Memory B cell (primary cell): ENCODE data around the gene COL25A1.

Experiments
- ATAC-seq: fragments of 150-1000 bp; cut with Tn5 transposase; 2 replicates; pipeline ENCODE4 v1.10.0; 2021; ENCODE audit warnings: low read depth, mild to moderate bottlenecking, moderate library complexity
- DNase-seq, 2 donors: peaks; one replicate each; pipeline ENCODE4 v3.0.0; 2022; ENCODE audit warnings: low spot score in 2 of 2
- H3K27ac Mint-ChIP-seq: one replicate; pipeline ENCODE4 v1.8.0; 2022; ENCODE audit warnings: mild to moderate bottlenecking, moderate library complexity, mixed read lengths
- H3K27me3 Mint-ChIP-seq: one replicate; pipeline ENCODE4 v1.8.0; 2022; ENCODE audit warnings: mixed read lengths
- H3K36me3 Mint-ChIP-seq: one replicate; pipeline ENCODE4 v1.8.0; 2022; ENCODE audit warnings: mild to moderate bottlenecking, mixed read lengths
- H3K4me1 Mint-ChIP-seq: one replicate; pipeline ENCODE4 v1.8.0; 2022; ENCODE audit warnings: mixed read lengths
- H3K4me3 Mint-ChIP-seq: one replicate; pipeline ENCODE4 v1.8.0; 2022; ENCODE audit warnings: mild to moderate bottlenecking, moderate library complexity, mixed read lengths
- H3K9me3 Mint-ChIP-seq: one replicate; pipeline ENCODE4 v1.8.0; 2022; ENCODE audit warnings: mixed read lengths

The COL25A1 gene

DNA sequence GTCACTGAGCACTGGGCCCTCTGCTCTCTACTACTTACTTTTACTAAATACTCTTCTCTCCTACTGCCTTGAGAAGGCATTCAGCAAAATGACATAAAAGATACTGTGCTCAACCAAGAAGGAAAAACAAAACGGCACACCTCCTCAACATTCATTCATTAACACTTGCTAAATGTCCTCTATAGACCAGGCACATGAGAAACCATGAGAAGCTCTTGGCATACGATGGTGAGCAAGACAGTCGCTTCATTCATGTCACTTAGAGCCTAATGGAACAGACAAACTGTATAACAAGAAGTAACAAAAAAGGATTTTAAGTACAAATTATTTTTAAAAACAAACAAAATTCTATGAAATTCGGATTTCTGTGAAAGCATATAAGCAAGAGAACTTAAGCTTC, 38.7 kb downstream of the COL25A1 start:
- ATAC-seq = no peak

DNA sequence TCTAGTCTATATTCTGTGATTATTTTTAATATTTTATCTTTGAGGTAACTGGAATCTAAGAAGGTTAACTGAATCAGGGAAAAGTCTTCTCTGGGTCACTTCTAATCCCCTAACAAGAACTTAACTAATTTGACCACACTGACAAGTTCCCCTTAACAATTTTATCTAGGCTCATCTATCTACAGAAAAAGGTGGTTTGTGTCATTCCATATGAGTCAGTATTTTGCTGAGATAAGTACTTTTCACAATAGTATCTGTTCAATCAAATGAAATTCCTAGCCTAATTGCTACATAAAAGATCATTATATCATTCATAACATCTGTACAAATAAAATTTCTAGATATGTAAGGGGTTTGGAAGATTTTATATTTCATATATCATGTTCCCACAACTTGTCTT, 45.6 kb downstream of the COL25A1 start:
- no peaks in the 10 kb centered on the region for H3K9me3 Mint-ChIP-seq
- no peaks in the 10 kb centered on the region for H3K27me3 Mint-ChIP-seq
- no peak overlapping the region for H3K4me3 Mint-ChIP-seq
- DNase-seq (no peak), ATAC-seq (no peak)
- H3K36me3 Mint-ChIP-seq = no peaks in the 10 kb centered on the region
- H3K27ac Mint-ChIP-seq = no peak overlapping the region
- no peaks in the 10 kb centered on the region for H3K4me1 Mint-ChIP-seq

More for the DNA sequence above, 38.7 kb downstream of the COL25A1 start:
- no peaks in the 10 kb centered on the region for H3K27me3 Mint-ChIP-seq
- H3K4me1 Mint-ChIP-seq = no peaks in the 10 kb centered on the region
- H3K36me3 Mint-ChIP-seq = no peaks in the 10 kb centered on the region
- no peak overlapping the region for H3K27ac Mint-ChIP-seq
- no peak overlapping the region for H3K4me3 Mint-ChIP-seq
- no peak for DNase-seq
- H3K9me3 Mint-ChIP-seq = no peaks in the 10 kb centered on the region

DNA sequence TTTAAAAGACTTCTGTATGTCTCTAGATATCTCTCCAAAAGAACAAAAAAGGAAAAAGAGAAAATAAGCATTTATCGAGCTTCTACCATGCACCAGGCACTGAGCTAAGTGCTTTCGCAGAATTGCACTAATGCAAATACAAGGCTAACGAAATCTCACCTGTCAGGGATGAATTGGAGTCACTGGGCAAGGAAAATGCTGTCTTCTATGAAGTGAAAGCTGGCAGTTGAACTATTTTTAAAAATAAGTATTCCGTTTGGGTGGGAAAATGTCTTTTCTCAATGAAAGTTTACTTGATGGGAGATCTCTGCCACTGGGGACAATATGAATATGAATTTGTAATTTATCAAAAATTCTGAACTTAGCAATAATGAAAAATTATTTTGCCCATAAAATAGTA, 47.6 kb downstream of the COL25A1 start:
- no peaks in the 10 kb centered on the region for H3K4me1 Mint-ChIP-seq
- H3K9me3 Mint-ChIP-seq = no peaks in the 10 kb centered on the region
- H3K36me3 Mint-ChIP-seq = no peaks in the 10 kb centered on the region
- H3K4me3 Mint-ChIP-seq = no peak overlapping the region
- H3K27ac Mint-ChIP-seq = no peak overlapping the region
- DNase-seq (no peak), ATAC-seq (no peak)
- no peaks in the 10 kb centered on the region for H3K27me3 Mint-ChIP-seq

DNA sequence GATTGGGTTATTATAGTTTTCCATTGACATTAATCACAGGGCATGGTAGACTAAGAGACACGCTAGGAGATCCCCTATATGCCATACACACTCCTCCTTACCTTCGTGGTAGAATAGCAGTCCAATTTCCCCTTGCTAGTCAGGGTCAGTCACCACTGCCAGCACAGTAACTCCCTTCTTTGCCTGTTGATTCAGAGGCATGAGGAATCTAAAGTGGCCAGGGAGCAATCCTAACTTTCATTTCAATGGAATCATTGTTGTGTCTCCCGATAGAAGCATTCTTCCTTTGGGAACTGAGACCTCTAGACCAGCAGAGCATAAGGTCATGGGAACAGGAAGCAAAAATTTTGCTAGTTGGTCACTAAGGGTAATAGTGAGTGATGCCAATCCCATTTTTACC, 51.1 kb downstream of the COL25A1 start:
- ATAC-seq (no peak), DNase-seq (no peak)
- H3K27ac Mint-ChIP-seq = no peak overlapping the region
- no peaks in the 10 kb centered on the region for H3K36me3 Mint-ChIP-seq
- H3K9me3 Mint-ChIP-seq = peaks cover 2% of the 10 kb centered on the region
- no peak overlapping the region for H3K4me3 Mint-ChIP-seq
- no peaks in the 10 kb centered on the region for H3K4me1 Mint-ChIP-seq
- no peaks in the 10 kb centered on the region for H3K27me3 Mint-ChIP-seq

DNA sequence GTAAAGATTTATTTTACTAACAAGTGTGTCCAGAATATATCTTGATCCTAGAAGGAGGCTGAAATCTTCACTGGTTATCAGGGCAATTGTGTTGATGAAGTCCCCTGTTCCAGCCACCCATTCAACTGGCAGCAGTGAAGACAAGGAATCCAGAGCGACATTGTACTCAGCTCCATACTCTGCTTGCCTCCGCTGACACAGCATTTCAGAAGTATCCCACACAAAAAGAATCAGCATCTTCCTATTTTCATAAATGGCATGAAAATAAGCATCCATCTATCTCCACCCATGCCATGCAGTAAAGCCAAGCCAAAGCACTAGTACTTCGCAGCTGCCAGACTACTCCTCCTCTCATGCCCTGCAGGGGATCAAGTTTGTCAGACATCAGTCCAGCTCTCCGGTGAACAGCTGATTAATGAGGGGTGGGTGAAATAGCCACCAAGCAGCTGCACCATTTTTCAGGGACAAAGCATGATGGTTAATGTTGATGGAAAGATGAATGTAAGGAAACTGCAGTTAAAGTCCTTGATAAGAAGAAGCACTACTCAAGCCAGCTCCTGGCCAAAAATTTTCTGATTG, 54.0 kb downstream of the COL25A1 start:
- Mint-ChIP-seq H3K9me3 (peaks cover 2% of the 10 kb centered on the region), H3K4me1 (no peaks in the 10 kb centered on the region), H3K27ac (no peak overlapping the region), H3K27me3 (no peaks in the 10 kb centered on the region), H3K4me3 (no peak overlapping the region), H3K36me3 (no peaks in the 10 kb centered on the region)
- ATAC-seq (no peak), DNase-seq (no peak)

DNA sequence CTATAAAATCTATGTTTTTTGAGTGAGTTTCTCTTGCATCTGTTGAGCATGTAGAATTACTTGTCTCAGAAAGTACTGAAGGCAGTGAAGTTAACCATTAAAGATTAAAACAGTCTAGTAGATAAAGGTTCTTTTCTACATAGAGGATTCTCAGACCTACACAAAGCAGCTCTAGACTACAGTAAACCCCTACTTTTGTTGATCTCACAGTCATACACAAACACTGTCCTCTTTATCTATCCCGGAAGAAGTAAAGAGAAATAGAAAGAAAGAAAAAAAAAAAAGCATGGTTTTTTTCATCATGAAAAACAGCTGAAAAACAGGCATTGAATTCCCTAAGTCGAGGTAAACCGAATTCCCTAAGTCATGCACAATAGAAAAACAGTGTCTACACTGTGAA, 58.6 kb downstream of the COL25A1 start:
- no peaks in the 10 kb centered on the region for H3K27me3 Mint-ChIP-seq
- no peaks in the 10 kb centered on the region for H3K4me1 Mint-ChIP-seq
- DNase-seq (no peak), ATAC-seq (no peak)
- H3K4me3 Mint-ChIP-seq = no peak overlapping the region
- peaks cover 2% of the 10 kb centered on the region for H3K9me3 Mint-ChIP-seq
- no peaks in the 10 kb centered on the region for H3K36me3 Mint-ChIP-seq
- H3K27ac Mint-ChIP-seq = no peak overlapping the region

DNA sequence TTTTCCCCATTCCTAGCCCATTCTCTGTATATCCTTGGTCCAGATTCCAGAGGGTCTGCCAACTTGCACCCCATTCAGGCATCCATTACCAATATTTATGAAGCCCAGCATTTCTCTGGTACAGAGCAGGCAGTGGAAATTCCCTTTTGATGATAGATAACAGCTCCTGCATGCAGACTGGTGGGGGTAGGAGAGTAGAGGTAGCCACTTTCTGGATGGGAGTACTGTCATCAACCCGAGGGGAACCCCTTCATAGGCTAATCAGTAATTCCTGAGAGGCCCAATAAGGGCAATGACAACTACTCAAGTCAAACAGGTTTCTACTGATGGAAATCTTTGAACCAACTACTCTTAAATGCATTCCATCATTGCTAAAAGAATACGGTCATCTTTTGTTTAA, 63.7 kb downstream of the COL25A1 start:
- no peak for ATAC-seq
- Mint-ChIP-seq H3K9me3 (peaks cover 7% of the 10 kb centered on the region), H3K27ac (no peak overlapping the region), H3K4me1 (no peaks in the 10 kb centered on the region), H3K27me3 (no peaks in the 10 kb centered on the region), H3K36me3 (no peaks in the 10 kb centered on the region), H3K4me3 (no peak overlapping the region)
- no peak for DNase-seq

DNA sequence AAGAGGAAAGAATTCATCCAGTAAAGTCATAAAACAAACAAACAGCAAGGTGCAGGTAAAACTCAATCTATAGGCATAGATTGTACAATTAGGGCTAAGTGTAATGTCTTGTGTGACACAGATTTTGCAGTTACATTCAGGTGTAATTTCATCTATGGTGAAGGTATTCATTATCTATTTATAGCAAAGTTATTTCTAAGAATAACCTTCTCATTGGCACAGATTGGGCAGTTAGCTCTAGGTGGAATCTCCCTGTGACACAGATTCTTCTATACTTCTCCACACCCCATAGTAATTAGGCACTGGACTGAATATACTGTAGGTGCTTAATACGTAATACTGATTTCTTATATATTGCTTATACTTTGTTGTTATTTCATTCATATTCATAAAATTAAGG, 66.8 kb downstream of the COL25A1 start:
- H3K4me1 Mint-ChIP-seq = no peaks in the 10 kb centered on the region
- ATAC-seq = no peak
- no peak for DNase-seq
- H3K27ac Mint-ChIP-seq = no peak overlapping the region
- H3K27me3 Mint-ChIP-seq = no peaks in the 10 kb centered on the region
- H3K4me3 Mint-ChIP-seq = no peak overlapping the region
- H3K9me3 Mint-ChIP-seq = peaks cover 7% of the 10 kb centered on the region
- H3K36me3 Mint-ChIP-seq = no peaks in the 10 kb centered on the region

DNA sequence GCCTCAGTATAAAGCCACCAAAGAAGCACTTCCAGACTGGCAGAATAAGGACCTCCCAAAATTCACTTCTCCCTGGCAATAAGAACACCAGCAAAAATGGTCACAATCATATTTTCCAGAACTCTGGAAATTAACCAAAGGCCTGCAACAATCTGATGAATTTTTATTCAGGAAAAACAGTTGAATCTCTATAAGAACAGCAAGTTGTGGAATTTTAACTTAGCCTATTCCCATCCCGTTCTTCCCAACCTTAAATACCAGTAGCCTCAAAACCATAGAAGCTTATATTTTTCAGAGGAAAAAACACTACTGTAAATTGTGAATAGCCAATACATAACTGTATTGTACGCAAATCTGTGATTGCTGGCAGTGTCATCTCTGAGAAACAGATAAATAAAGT, 67.9 kb downstream of the COL25A1 start:
- no peak overlapping the region for H3K27ac Mint-ChIP-seq
- no peaks in the 10 kb centered on the region for H3K36me3 Mint-ChIP-seq
- ATAC-seq = no peak
- H3K27me3 Mint-ChIP-seq = no peaks in the 10 kb centered on the region
- no peak overlapping the region for H3K4me3 Mint-ChIP-seq
- no peak for DNase-seq
- H3K9me3 Mint-ChIP-seq = peaks cover 7% of the 10 kb centered on the region
- no peaks in the 10 kb centered on the region for H3K4me1 Mint-ChIP-seq

DNA sequence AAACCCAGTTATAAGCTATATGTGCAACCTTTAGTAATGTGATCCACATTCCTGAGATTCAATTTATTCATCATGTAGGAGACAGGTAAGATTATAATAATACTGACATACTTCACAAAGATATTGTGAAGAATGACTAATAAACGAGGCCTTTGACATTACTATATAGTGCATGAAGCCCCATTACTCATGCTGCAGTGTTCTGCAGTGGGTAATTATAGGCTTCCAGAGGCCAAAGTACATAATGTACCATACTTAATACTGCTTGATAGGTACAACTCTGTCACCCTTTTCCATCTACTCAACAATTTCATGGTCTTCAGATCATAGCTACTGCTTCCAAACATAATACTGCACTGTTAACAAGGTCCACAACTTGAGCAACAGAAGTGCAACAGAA, 68.9 kb downstream of the COL25A1 start:
- DNase-seq (no peak), ATAC-seq (no peak)
- Mint-ChIP-seq H3K27ac (no peak overlapping the region), H3K4me1 (no peaks in the 10 kb centered on the region), H3K9me3 (peaks cover 7% of the 10 kb centered on the region), H3K36me3 (no peaks in the 10 kb centered on the region), H3K27me3 (no peaks in the 10 kb centered on the region), H3K4me3 (no peak overlapping the region)

DNA sequence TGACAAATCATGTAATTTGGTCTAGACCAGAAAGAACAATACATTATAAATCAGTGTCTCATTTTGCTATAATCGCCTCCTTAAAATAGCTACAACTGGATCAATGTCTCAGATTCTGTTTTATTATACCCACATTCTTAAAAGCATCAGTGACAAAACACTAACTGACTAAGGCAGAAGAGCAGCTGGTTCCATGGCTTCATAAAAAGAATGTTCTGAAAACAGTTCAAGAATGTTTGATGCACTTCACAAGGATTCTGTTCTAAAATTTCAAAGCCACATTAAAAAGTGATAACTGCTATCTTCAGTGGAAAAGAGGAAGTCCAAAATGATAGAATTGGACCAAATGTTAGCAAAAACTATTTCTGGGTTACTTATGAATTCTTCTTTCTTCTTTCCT, 69.8 kb downstream of the COL25A1 start:
- DNase-seq (no peak), ATAC-seq (no peak)
- no peak overlapping the region for H3K4me3 Mint-ChIP-seq
- H3K27ac Mint-ChIP-seq = no peak overlapping the region
- H3K27me3 Mint-ChIP-seq = no peaks in the 10 kb centered on the region
- H3K9me3 Mint-ChIP-seq = peaks cover 7% of the 10 kb centered on the region
- no peaks in the 10 kb centered on the region for H3K4me1 Mint-ChIP-seq
- H3K36me3 Mint-ChIP-seq = no peaks in the 10 kb centered on the region

DNA sequence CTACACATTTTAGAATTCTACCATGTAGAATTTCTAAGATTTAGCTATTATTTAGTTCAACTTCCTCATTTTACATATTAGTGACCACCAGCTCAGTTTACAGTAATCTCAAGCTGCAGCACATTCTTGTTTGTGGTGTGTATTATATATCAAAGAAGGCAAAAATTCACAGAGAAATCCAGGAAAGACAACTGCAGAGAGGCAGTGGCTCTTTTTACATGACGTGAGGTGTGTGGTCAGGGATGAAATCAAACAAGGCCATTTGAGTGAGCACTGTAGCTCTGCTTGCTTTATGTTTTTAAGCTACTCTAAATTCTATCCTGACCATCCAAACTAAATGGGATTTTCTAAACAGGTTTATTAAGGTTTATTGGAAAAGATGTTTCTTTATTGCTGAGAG, 71.1 kb downstream of the COL25A1 start:
- H3K27me3 Mint-ChIP-seq = no peaks in the 10 kb centered on the region
- DNase-seq = no peak
- H3K4me3 Mint-ChIP-seq = no peak overlapping the region
- no peak for ATAC-seq
- no peaks in the 10 kb centered on the region for H3K36me3 Mint-ChIP-seq
- H3K27ac Mint-ChIP-seq = no peak overlapping the region
- no peaks in the 10 kb centered on the region for H3K4me1 Mint-ChIP-seq
- peaks cover 7% of the 10 kb centered on the region for H3K9me3 Mint-ChIP-seq

DNA sequence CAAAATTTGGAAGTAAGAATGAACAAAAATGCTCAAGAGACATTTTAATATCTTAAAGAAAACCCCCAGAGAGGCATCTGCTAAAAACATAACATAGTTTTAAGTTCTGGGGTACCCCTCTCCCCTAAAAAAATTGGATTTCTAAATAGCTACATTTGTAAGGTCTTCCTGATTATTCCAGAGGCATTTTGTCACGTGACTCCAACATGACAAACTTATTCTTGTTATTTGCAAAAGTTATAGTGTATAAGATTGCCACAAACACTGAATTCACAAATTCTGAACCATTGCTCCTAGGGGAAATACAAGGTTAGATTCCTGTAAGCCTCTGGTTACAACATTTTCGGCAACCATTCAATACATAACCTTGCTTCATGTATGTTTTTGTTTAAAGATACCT, 73.4 kb downstream of the COL25A1 start:
- no peak for DNase-seq
- no peaks in the 10 kb centered on the region for H3K9me3 Mint-ChIP-seq

DNA sequence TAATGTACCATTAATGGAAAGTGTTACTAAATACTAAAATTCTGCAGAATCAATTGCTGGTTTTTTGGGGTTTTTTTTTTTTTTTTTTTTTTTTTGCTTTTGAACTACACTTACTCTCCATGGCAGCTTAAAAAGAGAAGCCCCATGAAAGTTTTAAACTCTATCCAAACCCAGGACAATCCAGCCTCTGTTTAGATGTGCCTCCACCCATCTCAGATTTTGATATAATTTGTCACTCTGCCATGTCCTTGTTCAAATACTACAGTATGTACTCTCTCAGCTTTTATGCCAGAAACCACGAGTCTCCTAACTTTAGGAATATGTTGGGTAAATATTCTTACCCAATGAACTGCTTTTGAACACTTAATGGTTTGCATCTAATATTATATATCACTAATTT, 84.2 kb downstream of the COL25A1 start:
- peaks cover 2% of the 10 kb centered on the region for H3K9me3 Mint-ChIP-seq
- no peak overlapping the region for H3K4me3 Mint-ChIP-seq
- no peaks in the 10 kb centered on the region for H3K27me3 Mint-ChIP-seq
- DNase-seq = no peak
- no peak for ATAC-seq
- H3K36me3 Mint-ChIP-seq = no peaks in the 10 kb centered on the region
- no peaks in the 10 kb centered on the region for H3K4me1 Mint-ChIP-seq
- no peak overlapping the region for H3K27ac Mint-ChIP-seq

More for the DNA sequence above, 73.4 kb downstream of the COL25A1 start:
- no peaks in the 10 kb centered on the region for H3K4me1 Mint-ChIP-seq
- H3K4me3 Mint-ChIP-seq = no peak overlapping the region
- H3K27ac Mint-ChIP-seq = no peak overlapping the region
- ATAC-seq = no peak
- H3K36me3 Mint-ChIP-seq = no peaks in the 10 kb centered on the region
- H3K27me3 Mint-ChIP-seq = no peaks in the 10 kb centered on the region

DNA sequence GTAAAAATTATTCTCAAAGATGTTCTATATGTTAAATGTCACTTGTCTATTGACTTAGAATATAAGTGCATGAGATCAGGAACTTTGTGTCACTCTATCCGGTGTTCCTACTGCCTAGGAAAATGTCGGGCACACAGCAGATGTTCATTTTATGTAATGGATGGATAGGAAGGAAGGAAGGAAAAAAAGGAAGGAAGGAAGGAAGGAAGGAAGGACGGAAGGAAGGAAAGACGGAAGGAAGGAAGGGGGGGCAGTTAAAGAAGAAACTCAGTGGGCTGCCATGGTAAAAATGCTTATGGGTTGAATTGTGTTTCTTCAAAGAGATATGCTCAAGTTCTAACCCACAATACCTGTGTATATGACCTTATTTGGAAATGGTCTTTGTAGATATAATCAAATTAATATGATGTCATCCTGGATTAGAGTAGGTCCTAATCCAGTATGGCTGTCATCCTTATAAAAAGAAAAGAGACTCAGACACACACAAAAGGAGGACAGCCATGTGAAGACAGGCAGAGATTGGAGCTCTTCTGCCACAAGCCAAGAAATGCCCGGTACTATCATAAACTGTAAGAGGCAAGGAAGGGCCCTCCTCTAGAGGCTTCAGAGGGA, 86.3 kb downstream of the COL25A1 start:
- Mint-ChIP-seq H3K9me3 (peaks cover 2% of the 10 kb centered on the region), H3K27ac (no peak overlapping the region), H3K4me3 (no peak overlapping the region), H3K36me3 (no peaks in the 10 kb centered on the region), H3K27me3 (no peaks in the 10 kb centered on the region), H3K4me1 (no peaks in the 10 kb centered on the region)
- DNase-seq = no peak
- ATAC-seq = no peak
